IPS DF 4.7 (cell line): ENCODE results near the gene PARK7.
"Not testable (repeated sequence)": the region's sequence is repeated elsewhere in the genome, so short reads cannot be mapped to it uniquely, and the experiment has no call there.

Experiments used
- DNase-seq: peaks from one replicate; pipeline ENCODE4 v3.0.0-alpha.2; 2013; ENCODE audit warnings: low spot score; ENCODE audit errors: extremely low read depth

PARK7 gene

GRCh38 chr1:7961216-7962013 is at the start of gene PARK7:
TSS of gene PARK7 (plus strand) at chr1:7961711. CDS start at chr1:7962786, 1,075 bp downstream.
- DNase-seq, result peak; percentile 82

GRCh38 chr1:7912145-7912544 is 49.4 kb upstream of the PARK7 start:
- DNase-seq, result no peak

GRCh38 chr1:7912743-7913557 is 48.6 kb upstream of the PARK7 start:
- no peak for DNase-seq

- DNase-seq, result no peak
Observed at GRCh38 chr1:7915826-7916500, 45.5 kb upstream of the PARK7 start.

- no peak for DNase-seq
Observed at GRCh38 chr1:7916501-7916830, 45.0 kb upstream of the PARK7 start.

- not testable (repeated sequence) for DNase-seq
Observed at GRCh38 chr1:7917971-7918370, 43.5 kb upstream of the PARK7 start.

- no peak for DNase-seq
Observed at GRCh38 chr1:7919880-7920279, 41.6 kb upstream of the PARK7 start.

- no peak for DNase-seq
Observed at GRCh38 chr1:7921796-7922195, 39.7 kb upstream of the PARK7 start.

GRCh38 chr1:7922301-7922700 is 39.2 kb upstream of the PARK7 start:
- no peak for DNase-seq

GRCh38 chr1:7927061-7927460 is 34.5 kb upstream of the PARK7 start:
- DNase-seq, result not testable (repeated sequence)

GRCh38 chr1:7928247-7928646 is 33.3 kb upstream of the PARK7 start:
- DNase-seq, result no peak

GRCh38 chr1:7929637-7930036 is 31.9 kb upstream of the PARK7 start:
- no peak for DNase-seq

- DNase-seq, result no peak
Observed at GRCh38 chr1:7930645-7931445, 30.7 kb upstream of the PARK7 start.

GRCh38 chr1:7931446-7931812 is 30.1 kb upstream of the PARK7 start:
- DNase-seq, result no peak

- no peak for DNase-seq
Observed at GRCh38 chr1:7932524-7933138, 28.9 kb upstream of the PARK7 start.

GRCh38 chr1:7938070-7938469 is 23.4 kb upstream of the PARK7 start:
- DNase-seq, result no peak

- no peak for DNase-seq
Observed at GRCh38 chr1:7940034-7940433, 21.5 kb upstream of the PARK7 start.

- DNase-seq, result no peak
Observed at GRCh38 chr1:7940745-7941436, 20.6 kb upstream of the PARK7 start, which contains the start of gene TNFRSF9. TSS of gene TNFRSF9 (minus strand) at chr1:7940839. CDS start at chr1:7939994, 845 bp downstream.

- DNase-seq, result no peak
Observed at GRCh38 chr1:7941437-7941793, 20.1 kb upstream of the PARK7 start.

GRCh38 chr1:7942214-7942921 is 19.1 kb upstream of the PARK7 start:
- peak; percentile 36 for DNase-seq
